Liver (tissue), 9 donors: ENCODE data around the gene SLC51B. TPM values are rescaled to one million over a fixed set of nuclear protein-coding genes. Genes with fewer than 3 reads are reported as not detected.

Experiments
- DNase-seq: peaks from one replicate; pipeline ENCODE4 v3.0.0-alpha.2; 2017; ENCODE audit warnings: low spot score
- H3K27ac ChIP-seq, 2 donors: one replicate each; pipeline ENCODE4 v1.7.0; 2013; ENCODE audit warnings: inconsistent platforms in 2 of 2, low read length in 2 of 2, control low read depth in 1 of 2, low read depth in 1 of 2, mild to moderate bottlenecking in 1 of 2
- H3K27me3 ChIP-seq, 4 donors: one replicate each; pipeline versions ENCODE4 v1.6.1 to v1.7.0; 2013; ENCODE audit warnings: low read length in 3 of 4, inconsistent platforms in 1 of 4, mild to moderate bottlenecking in 1 of 4, moderate library complexity in 1 of 4; ENCODE audit not compliant: control insufficient read depth in 4 of 4, insufficient read depth in 4 of 4
- H3K36me3 ChIP-seq, 4 donors: one replicate each; pipeline versions ENCODE4 v1.6.1 to v1.7.0; 2013; ENCODE audit warnings: low read length in 3 of 4, mild to moderate bottlenecking in 3 of 4, low read depth in 1 of 4, moderate library complexity in 1 of 4; ENCODE audit not compliant: control insufficient read depth in 4 of 4, insufficient read depth in 3 of 4
- H3K4me1 ChIP-seq, 4 donors: one replicate each; pipeline versions ENCODE4 v1.6.1 to v1.7.0; 2013; ENCODE audit warnings: low read length in 3 of 4, mild to moderate bottlenecking in 3 of 4, moderate library complexity in 1 of 4; ENCODE audit not compliant: control insufficient read depth in 4 of 4, insufficient read depth in 4 of 4
- H3K4me3 ChIP-seq, 3 donors: one replicate each; pipeline versions ENCODE4 v1.6.1 to v1.7.0; 2013; ENCODE audit warnings: low read length in 3 of 3, control low read depth in 1 of 3, low read depth in 1 of 3, mild to moderate bottlenecking in 1 of 3
- H3K9ac ChIP-seq, 2 donors: one replicate each; pipeline ENCODE4 v1.7.0; 2013; ENCODE audit warnings: low read length in 2 of 2, mild to moderate bottlenecking in 2 of 2, moderate library complexity in 2 of 2, control low read depth in 1 of 2, low read depth in 1 of 2
- H3K9me3 ChIP-seq, 4 donors: one replicate each; pipeline versions ENCODE4 v1.6.1 to v1.7.0; 2013; ENCODE audit warnings: low read length in 3 of 4; ENCODE audit not compliant: control insufficient read depth in 4 of 4
- FOXA1 ChIP-seq: IDR thresholded peaks from 2 replicates; pipeline ENCODE4 v1.6.1; 2016; ENCODE audit warnings: antibody characterized with exemption
- HNF4G ChIP-seq: IDR thresholded peaks from 2 replicates; pipeline ENCODE4 v1.6.1; 2016; ENCODE audit warnings: antibody characterized with exemption
- JUND ChIP-seq, 2 donors: IDR thresholded peaks; 2 replicates each; pipeline ENCODE4 v1.6.1; 2016; ENCODE audit warnings: antibody characterized with exemption in 2 of 2
- RAD21 ChIP-seq, 2 donors: IDR thresholded peaks; 2 replicates each; pipeline ENCODE4 v1.6.1; 2016; ENCODE audit warnings: antibody characterized with exemption in 2 of 2, mild to moderate bottlenecking in 2 of 2
- SP1 ChIP-seq: IDR thresholded peaks from 2 replicates; pipeline ENCODE4 v1.6.1; 2018; ENCODE audit warnings: antibody characterized with exemption, mild to moderate bottlenecking
- YY1 ChIP-seq: IDR thresholded peaks from 2 replicates; pipeline ENCODE4 v1.6.1; 2016; ENCODE audit warnings: antibody characterized with exemption, mild to moderate bottlenecking
- WGBS: extraction: QIAGEN DNeasy Blood & Tissue Kit; methylation state at CpG from one replicate; pipeline ENCODE4 v1.1.7; 2013; 5-methylcytosine and 5-hydroxymethylcytosine counted together
- polyA plus RNA-seq, 2 donors: library from polyadenylated mRNA; stranded (reverse) in 1 of 2; unstranded in 1 of 2; fragments of 200-250 nt in 1 of 2; fragments of >200 nt in 1 of 2; fragmentation: Nextera tagmentation in 1 of 2; extraction: Ambion mirVana in 1 of 2; gene quantifications; one replicate each; pipeline versions ENCODE4 v1.2.1 to v1.2.3, GENCODE V29; 2013 to 2015
- total RNA-seq, 2 donors: library from RNA; depleted of rRNA; stranded (reverse); fragments of >200 nt; gene quantifications; one replicate each; pipeline ENCODE4 v1.2.3, GENCODE V29; 2014
- TF ChIP-seq, protein P1 (sequence below): IDR thresholded peaks from 2 replicates; pipeline ENCODE4 v1.6.1; 2016; ENCODE audit warnings: antibody characterized with exemption
- TF ChIP-seq, protein P2 (sequence below): fragments of 150-350 bp; IDR thresholded peaks from 2 replicates; pipeline ENCODE4 v1.5.1; 2017; ENCODE audit warnings: improper control_type of control experiment, low read depth, low read length; ENCODE audit not compliant: missing input control
- TF ChIP-seq, protein P3 (sequence below): IDR thresholded peaks from 2 replicates; pipeline ENCODE4 v1.6.1; 2016; ENCODE audit warnings: antibody characterized with exemption, mild to moderate bottlenecking
- donor health status: healthy.
- donor health status: healthy.
- donor health status: healthy.
- donor health status: healthy.
- donor health status: healthy.

Gene SLC51B
- total and polyA plus RNA-seq, 4 donors, result 0.25 to 2.1 (median 1.1) TPM

DNA sequence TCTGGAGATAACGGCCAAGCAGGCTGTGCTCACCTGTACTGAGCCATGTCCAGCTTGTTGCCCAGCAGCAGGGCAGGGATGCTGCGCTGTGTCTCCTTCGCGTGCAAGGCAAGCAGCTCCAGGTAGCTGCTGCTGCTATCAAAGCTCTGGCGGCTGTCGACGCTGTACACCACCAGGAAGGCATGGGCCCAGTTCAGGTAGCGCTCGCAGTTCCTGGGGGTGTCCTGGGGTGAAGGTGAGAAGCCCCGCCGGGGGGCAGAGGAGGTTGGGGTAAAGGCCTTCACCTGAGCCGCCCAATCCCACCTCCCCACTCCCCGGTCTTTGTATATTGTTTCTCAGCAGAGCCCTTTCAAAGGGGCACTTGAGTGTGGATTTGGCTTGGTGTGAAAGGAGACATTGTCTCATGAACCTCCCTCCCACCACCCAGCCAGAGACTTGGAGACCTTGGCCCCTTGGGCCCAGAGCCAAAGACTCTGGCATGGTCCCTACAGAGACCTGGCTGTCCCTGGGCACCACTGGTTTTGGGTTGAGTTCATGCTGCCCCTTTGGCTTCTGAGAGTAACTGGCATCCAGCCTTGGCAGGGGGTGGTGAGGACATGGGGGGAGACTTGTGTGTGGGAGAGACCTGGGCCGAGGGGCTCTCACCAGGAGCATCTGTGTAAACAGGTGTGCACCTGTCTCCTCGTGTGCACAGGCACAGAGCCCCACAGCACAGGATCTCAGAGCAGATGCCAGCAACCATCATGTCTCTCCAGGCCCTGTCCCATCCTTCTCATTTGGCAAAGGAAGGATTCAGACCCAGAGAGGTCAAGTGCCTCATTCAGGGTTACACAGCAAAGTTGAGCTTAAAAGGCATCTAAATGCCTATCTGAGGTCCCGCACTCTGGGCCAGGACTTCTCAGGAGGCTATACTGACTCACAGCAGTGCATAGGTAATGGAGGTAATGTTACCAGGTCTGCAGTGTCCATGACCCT, 13.5 kb downstream of the SLC51B start:
- Histone ChIP-seq H3K4me1 (peaks cover 0 to 11% (median 10%) of the 10 kb centered on the region in 4 donors), H3K27ac (no peak overlapping the region), H3K4me3 (no peak overlapping the region), H3K9me3 (no peaks in the 10 kb centered on the region), H3K27me3 (no peaks in the 10 kb centered on the region), H3K9ac (no peak overlapping the region), H3K36me3 (no peaks in the 10 kb centered on the region)
- no peak for DNase-seq
- 90% methylated on average over 16 of the region's 16 CpGs for WGBS
- no peak for TF ChIP-seq FOXA1
- TF ChIP-seq HNF4G, result no peak

DNA sequence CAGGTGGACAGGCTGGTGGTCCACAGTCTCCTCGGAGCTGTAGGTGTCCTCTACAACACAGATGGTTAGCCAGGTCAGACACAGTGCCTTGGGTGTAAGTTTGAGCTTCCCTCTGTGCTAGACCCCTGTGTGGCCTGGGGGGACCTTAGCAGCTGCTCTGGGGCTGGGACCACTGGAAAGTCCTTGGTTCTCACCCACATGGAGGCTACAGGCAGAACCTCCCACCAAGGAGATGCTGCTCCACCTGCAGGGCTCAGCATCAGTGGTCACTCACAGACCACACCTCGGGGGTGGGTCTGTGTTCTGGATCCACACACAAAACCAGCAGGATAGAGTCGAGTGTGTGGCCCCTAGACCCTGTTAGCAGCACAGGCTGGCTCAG, 14.2 kb downstream of the SLC51B start:
- H3K4me1 ChIP-seq, result peaks cover 0 to 11% (median 10%) of the 10 kb centered on the region in 4 donors
- no peaks in the 10 kb centered on the region for H3K36me3 ChIP-seq
- WGBS, result 91% methylated on average over 3 of the region's 3 CpGs
- no peaks in the 10 kb centered on the region for H3K27me3 ChIP-seq
- H3K4me3 ChIP-seq, result no peak overlapping the region
- DNase-seq, result no peak
- H3K9ac ChIP-seq, result no peak overlapping the region
- no peaks in the 10 kb centered on the region for H3K9me3 ChIP-seq
- TF ChIP-seq, protein P1, sequence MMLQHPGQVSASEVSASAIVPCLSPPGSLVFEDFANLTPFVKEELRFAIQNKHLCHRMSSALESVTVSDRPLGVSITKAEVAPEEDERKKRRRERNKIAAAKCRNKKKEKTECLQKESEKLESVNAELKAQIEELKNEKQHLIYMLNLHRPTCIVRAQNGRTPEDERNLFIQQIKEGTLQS, result no peak
- TF ChIP-seq, protein P2, sequence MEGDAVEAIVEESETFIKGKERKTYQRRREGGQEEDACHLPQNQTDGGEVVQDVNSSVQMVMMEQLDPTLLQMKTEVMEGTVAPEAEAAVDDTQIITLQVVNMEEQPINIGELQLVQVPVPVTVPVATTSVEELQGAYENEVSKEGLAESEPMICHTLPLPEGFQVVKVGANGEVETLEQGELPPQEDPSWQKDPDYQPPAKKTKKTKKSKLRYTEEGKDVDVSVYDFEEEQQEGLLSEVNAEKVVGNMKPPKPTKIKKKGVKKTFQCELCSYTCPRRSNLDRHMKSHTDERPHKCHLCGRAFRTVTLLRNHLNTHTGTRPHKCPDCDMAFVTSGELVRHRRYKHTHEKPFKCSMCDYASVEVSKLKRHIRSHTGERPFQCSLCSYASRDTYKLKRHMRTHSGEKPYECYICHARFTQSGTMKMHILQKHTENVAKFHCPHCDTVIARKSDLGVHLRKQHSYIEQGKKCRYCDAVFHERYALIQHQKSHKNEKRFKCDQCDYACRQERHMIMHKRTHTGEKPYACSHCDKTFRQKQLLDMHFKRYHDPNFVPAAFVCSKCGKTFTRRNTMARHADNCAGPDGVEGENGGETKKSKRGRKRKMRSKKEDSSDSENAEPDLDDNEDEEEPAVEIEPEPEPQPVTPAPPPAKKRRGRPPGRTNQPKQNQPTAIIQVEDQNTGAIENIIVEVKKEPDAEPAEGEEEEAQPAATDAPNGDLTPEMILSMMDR, result no peak
- no peak for TF ChIP-seq YY1
- H3K27ac ChIP-seq, result no peak overlapping the region

DNA sequence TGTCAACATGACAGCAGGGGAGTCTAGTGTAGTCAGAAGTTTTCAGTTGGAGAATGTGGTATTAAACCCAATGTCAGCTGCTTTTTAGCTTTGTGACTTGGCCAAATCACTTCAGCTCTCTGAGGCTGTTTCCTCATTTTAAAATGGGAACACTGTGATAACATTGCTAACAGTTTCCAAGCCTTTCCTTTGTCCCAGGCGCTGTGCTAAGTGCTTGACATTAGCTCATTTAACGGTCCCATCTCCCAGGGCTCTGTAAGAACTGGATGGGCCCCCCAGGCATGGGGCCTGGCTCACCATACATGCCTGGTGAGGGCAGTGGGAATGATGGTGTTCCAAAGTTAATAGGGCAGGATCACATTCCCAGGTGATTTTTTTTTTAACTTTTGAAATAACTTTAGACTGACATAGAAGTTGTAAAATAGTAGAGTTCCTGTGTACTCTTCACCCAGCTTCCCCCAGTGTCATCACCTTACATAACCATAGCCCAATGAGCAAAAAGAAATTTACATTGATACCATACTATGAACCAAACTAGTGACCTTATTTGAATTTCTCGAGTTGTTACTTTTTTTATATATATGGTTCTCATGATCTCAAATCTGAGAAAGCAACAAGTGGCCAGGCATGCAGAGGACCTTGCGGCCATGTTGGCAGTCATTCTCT, 14.9 kb downstream of the SLC51B start:
- Histone ChIP-seq H3K4me1 (peaks cover 0 to 7% (median 6%) of the 10 kb centered on the region in 4 donors), H3K27me3 (no peaks in the 10 kb centered on the region), H3K27ac (no peak overlapping the region), H3K9ac (no peak overlapping the region), H3K4me3 (no peak overlapping the region), H3K9me3 (no peaks in the 10 kb centered on the region), H3K36me3 (no peaks in the 10 kb centered on the region)
- no peak for TF ChIP-seq HNF4G
- TF ChIP-seq, protein P1, result no peak
- no peak for TF ChIP-seq JUND (IDR thresholded peaks at IDR 0.05)
- TF ChIP-seq YY1, result no peak
- no peak for TF ChIP-seq SP1
- no peak for TF ChIP-seq RAD21 (IDR thresholded peaks at IDR 0.05)
- TF ChIP-seq, protein P3, sequence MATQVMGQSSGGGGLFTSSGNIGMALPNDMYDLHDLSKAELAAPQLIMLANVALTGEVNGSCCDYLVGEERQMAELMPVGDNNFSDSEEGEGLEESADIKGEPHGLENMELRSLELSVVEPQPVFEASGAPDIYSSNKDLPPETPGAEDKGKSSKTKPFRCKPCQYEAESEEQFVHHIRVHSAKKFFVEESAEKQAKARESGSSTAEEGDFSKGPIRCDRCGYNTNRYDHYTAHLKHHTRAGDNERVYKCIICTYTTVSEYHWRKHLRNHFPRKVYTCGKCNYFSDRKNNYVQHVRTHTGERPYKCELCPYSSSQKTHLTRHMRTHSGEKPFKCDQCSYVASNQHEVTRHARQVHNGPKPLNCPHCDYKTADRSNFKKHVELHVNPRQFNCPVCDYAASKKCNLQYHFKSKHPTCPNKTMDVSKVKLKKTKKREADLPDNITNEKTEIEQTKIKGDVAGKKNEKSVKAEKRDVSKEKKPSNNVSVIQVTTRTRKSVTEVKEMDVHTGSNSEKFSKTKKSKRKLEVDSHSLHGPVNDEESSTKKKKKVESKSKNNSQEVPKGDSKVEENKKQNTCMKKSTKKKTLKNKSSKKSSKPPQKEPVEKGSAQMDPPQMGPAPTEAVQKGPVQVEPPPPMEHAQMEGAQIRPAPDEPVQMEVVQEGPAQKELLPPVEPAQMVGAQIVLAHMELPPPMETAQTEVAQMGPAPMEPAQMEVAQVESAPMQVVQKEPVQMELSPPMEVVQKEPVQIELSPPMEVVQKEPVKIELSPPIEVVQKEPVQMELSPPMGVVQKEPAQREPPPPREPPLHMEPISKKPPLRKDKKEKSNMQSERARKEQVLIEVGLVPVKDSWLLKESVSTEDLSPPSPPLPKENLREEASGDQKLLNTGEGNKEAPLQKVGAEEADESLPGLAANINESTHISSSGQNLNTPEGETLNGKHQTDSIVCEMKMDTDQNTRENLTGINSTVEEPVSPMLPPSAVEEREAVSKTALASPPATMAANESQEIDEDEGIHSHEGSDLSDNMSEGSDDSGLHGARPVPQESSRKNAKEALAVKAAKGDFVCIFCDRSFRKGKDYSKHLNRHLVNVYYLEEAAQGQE, result no peak
- TF ChIP-seq FOXA1, result no peak
- DNase-seq, result no peak
- WGBS, result 90% methylated on average over 4 of the region's 4 CpGs
